Measurements from ENCODE around the gene IQCH.
"Not testable (repeated sequence)": the region's sequence is repeated elsewhere in the genome, so short reads cannot be mapped to it uniquely, and the experiment has no call there.

Gene IQCH

DNA sequence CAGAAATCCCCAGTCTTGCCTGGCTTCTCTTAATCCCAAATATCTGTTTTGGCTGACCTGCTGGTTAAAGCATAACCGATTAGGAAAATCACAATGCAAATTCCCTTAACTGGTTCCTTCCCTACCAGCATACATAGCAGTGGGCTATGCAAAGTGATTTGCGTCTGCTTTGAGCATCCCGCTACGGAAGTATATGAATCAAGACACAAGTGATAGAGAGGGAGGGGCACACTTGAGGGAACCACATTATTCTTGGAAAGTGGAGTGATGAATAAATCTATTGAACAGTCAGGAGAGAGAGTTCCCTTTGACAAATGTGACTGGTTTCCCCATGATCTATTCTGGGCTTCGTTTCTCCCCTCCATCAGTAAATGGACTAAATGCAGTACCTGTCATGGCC, 146.8 kb downstream of the IQCH start:
- DNase-seq: no peak

DNA sequence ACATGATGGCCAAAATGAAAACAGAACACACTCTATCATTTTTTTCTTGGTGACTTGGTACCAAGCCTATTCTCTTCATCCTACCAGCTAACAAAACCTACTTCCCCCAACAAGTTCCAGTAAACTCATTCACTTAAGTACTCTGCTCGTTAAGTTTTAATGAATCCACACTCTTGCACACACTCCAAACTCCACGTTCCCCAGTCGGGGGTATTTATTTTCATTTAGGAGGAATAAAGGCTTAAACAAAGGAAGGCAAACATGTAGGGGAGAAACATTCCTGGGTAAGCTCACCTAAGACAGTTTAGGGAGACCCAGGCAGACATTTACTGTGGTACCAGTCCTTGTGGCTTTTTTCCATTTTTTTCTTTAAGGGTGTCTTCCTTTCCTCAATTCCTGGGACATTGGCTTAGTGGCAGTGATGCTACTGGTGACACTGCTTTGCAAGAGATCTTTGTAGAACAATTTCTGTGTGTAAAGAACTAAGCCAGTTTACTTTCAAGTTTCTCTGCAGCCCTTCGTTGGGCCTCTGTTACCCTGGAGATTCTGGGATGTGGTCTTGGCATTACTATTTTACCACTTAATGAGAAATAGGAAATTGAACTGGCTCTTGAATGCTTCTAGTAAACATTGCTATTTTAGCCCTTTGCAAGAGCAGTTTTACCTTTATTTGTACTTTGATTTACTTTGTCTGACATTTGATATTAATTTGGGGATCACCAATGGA, 149.0 kb downstream of the IQCH start:
- DNase-seq: no peak

DNA sequence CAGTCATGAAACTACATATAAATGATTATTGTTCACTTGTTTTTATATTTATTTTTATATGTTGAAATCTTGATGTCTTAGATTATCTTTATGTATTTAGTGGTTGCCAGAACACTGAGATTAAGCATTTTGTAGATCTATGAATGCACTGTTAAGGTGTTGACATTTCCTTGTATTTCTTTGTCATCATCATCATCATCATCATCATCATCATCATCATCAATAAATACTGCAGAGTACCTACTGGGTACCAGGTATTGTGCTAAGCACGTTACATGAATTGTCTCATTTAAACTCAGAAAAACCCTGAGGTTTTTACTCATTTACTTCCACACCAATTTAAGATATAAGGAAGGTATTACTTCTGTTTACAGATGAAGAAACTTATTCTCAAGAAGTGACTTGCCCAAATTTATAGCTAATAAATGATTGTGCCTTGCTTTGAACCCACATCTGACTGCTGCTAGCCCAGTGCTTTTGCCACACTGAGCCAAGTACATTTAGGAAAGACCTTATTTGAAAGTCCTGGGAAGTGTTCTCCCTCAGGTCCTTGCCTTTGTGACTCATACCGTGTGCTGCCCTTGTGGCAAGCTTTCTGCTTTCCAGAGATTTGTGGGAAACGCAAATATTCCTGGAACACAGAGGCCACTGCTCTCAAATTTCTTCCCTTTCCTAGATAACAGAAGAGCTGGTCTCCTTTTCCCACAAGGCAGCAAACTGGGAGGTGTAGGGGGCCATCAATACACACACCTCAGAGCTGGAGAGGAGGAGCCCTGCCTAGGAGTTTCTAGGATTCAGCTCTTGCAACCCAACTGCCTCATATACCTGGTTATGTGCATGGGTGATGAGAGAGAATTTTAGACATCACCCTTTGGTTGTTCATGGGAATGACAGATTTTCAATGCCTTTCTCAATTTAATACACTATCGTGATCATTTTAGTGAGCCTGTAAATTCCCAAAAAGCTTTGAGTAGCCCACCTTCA, 150.9 kb downstream of the IQCH start:
- DNase-seq: no peak

DNA sequence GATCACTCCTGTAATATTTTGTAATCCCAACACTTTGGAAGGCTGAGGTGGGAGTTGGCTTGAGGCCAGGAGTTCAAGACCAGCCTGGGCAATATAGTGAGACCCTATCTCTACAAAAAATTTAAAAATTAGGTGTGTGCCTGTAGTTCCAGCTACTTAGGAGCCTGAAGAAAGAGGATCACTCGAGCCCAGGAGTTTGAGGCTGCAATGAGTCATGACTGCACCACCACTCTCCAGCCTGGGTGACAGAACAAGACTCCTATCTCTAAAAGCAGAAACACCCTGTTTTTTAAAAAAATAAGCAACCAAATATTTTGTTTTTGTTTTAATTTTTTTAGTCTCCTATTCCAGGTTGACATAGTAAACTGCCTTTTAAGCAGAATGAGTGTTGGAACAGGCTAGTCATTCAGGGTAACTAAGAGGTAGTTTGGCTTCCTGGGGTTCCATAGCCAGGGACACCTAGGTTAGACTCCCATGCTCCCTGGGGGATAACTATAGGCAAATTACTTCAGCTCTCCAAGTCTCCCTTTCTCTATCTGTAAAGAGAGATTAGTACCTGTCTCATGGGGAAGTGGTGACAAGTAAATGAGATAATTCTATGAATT, 151.8 kb downstream of the IQCH start:
- no peak for DNase-seq

DNA sequence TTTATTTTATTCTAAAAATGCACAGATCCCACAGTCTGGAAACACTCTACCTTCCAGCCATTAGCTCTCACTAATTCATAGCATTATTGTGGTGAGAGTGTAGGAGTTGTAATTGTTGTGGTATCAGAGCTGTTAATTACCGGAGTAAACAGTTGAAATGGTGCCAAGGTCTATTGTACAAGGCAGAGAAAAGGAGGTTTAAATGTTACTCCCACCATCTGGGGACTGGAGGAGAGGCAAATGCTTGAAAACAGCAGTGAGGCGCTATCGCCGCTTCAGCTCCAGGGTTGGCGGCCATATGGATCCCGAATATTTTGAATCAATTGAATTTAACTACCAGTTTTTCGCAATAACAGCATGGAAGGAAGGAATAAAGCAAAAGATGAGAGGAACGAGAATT, 153.2 kb downstream of the IQCH start:
- DNase-seq: no peak

DNA sequence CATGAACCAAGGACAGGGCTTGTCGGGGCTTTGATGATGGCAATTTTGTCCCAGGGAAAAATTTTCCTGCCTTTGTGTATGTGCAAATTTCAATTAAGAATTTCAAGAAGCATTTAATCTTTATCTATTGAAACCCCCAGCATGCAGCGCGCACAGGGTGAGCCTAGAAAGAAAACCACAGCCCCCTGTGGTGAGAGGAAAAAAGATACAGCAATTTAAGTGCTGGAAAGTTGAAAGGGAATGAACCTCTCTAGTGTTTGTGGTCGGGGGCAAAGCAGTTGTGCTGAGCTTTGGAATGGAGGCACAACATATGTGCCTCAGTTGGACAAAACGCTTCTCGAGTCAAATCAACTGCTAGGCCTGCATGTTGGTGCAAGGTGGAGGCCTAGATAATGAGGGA, 154.6 kb downstream of the IQCH start:
- DNase-seq: no peak

DNA sequence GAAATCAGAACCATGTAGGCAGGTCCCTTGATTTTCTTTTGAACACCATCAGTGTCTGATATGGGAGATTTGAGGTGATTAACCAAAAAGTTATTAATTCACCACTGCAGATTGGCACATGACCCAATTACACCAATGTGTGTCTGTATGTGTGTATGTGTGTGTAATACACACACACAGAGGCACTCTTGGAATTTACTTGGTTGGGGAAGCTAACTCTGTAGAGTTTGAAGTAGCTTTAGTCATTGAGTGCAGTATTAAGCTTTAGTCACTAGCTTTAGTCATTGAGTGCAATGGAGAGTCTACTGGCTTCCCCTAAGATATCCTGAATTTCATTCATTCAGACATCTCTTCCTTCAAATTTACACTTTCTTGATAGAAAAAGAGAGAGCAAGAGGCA, 156.9 kb downstream of the IQCH start:
- no peak for DNase-seq

DNA sequence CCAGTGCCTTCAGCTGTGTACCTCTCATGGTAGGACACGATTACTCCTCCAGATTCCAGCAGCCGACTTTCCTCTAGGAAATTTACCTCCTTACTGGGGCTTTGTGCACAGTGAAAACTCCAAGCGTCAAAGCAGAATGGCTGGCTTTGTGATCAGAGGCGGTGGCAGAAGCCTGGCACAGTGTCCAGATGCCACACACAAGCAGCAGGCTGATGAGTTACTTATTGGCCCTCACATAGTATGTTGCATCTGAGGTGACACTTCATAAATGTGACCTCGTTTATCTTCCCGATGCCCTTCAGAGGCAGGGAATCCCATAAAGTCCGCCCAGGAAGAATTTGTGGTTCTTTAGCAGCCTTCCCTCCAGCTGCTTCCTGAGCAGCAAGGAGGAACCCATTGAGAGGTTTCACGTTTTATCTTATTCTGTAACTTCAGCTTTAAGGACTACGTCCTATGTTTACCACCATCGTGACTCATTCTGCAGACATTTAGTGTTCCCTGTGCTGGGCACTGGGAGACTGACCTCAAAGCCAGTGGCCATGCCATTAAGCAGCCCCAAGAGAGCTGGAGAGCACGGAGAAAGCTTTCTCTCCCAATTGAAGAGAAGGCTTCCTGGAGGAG, 159.3 kb downstream of the IQCH start:
- no peak for DNase-seq

DNA sequence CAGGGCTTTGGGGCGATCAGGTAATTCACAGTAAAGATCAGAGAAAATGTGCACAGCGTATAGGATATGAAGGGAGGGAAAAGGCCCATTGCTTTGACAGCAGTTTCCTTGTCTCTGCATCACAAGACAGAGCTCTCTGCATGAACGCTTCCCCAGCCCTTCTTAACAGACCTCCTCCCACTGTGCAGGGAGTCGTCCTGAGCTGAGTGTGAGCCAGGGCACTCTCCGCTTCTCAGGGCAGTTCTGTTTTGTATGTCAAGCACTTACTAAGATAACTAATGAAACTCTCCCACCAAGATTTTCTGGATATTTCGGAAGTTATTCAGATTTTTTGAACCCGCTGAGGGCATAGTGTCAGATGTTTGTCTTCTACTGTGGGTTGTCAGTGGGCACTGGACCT, 160.6 kb downstream of the IQCH start:
- DNase-seq: no peak

DNA sequence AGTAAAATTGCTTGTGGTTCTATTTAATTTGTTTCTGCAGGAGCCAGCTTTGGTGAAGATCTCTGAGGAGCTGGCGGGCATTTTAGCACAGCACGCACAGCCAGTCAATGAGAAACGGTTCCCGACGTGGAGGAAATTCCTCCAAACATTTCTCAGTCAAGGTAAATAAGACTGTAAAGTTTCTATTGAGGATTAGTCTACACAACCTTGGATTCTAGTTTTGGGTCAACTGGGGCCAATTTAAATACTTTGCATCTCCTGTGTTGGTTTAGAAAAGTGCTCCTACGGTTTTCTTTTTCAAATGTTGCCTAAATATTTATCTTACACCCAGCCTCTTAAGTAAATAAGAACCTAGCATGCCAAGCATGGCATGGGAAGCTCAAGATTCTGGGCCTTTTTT, 162.3 kb downstream of the IQCH start:
- DNase-seq: no peak

DNA sequence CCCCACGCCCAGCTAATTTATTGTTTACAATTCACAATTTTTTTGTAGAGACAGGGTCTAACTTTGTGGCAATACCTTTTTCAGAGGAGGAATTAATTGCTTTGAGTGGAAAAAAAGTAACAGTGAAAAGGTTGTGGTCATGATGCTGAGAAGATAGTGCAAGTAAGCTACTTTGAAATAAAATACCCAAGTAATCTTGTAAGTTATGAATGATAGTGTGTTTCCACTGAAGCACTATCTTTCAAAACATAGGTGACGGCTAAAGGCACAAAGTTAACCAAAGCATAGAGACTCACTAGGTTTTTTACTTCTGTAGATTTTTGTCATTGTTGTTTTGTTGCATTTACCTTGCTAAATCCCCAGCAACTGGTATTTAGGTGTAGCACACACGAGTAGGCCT, 165.1 kb downstream of the IQCH start:
- no peak for DNase-seq

DNA sequence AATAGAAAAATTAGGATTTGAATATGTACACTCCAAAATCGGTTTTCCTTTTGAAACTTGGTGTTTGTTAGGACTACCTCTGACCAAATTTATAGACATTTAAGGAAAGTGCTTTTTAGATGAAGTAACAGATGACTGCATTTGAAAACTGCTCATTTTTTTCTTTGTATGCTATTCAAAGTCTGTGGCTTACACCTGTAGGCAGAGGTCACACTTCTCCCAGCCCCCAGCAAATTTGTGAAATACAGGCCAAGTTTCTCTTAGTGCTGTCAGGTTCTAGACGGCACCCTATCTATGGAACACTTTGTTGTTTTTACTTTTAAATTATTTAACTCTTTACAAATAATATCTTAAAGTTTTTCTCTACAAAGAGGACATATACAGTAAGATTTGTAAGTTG, 165.6 kb downstream of the IQCH start:
- no peak for DNase-seq

DNA sequence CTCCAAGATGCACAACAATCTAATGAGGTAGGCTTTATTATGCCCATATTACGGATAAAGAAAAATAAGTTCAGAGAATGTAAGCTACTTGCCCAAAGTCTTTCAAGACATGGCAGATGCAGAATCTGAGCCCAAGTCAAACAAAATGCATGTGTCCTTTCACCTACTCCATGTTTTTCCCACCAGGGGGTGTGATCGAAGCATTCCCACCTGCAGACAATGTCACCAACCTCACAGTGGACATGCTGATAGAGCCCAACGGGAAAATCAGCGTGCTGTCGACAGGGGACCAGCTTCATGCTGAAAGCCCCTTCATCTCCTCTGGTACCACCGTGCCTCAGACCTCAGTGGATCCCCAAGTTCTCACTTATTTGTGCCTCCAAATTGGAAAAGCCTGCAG, 166.5 kb downstream of the IQCH start:
- no peak for DNase-seq

DNA sequence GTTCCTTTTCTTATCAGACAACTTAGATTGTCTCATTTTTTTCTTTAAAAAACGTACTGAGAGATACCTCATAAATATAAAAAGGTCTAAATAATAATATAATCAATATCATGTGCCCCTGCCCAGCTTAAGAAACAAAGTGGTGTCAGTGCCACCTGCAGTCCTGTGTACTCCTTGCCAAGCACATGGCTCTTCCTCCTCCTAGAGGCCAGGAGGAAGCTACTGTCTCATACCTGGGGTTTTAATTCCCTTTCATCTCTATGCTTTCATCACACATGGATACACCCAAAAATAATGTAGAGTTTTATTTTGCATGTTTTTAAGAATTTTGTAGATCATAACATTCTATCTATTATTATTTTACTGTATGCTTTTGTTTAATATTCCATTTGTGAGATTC, 167.7 kb downstream of the IQCH start:
- no peak for DNase-seq

DNA sequence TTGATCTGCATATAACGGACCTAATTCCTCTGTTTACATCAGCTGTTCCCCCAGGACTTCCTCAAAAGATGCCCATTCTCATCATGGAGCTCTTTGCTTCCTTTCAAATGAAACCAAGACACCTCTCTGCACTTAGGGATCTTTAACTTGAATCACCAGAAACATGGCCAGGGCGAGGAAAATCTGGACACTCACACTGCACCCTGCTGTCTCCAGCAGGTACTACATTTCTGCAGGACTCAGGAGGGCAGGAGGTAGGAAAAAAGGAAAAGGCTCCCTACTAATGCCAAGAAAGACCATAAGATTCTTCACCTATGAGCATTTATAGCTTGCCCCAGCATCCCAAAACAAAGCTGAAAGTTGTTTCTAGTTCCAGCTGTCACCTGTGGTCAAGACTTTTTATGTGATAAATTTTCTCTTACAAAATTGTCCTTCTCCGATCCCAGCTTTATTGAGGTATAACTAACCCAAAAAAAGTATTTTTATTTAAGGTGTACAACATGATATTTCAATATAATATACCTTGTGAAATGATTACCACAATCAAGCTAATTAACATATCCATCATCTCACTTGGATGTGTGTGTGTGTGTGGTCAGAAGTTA, 179.0 kb downstream of the IQCH start:
- DNase-seq: peak; percentile 11

DNA sequence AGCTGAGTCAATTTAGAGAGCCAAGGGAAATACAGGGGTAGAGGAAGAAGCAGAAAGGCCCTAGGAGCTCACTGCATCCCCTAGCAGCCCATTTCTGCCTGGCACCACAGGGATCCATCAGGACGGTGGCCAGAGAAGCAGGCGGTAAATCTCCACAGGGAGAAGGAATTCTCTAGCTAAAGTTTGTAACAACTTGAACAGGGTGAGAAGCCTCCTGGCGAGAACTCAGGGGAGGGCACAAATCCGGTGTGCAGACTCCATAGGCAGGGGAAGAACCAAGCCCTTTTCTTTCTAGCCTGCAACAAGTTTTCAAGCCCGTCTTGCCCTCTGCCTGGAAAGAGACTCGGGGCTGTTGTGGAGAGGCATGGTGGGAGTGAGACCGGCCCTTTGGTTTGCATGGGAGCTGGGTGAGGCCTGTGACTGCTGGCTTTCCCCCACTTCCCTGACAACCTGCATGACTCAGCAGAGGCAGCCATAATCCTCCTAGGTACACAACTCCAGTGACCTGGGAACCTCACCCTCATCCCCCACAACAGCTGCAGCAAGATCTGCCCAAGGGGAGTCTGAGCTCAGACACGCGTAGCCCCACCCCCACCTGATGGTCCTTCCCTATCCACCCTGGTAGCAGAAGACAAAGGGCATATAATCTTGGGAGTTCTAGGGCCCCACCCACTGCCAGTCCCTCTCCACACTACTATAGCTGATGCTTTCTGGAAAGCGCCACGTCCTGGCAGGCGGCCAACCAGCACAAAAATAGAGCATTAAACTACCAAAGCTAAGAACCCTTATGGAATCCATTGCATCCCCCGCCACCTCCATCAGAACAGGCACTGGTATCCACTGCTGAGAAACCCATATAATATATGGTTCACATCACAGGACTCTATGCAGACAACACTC, 182.0 kb downstream of the IQCH start:
- not testable (repeated sequence) for DNase-seq

DNA sequence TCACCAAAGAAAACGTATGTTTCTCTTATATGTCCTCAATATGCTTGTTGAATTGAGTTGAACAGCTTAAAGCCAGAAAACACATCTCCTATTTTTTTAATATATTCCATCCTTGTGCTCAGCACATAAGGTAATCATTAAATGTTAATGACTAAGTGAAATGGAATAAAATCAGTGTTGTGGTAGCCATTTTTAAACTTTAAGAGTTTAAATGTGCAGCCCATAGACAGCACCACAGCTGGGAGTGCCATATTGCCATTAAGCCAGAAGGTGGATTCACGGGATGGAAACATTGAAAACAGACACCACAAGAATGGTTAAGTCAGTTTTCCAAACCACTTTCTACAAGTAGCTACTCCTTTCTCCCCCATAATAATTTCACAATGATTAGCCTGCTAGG, 189.5 kb downstream of the IQCH start:
- no peak for DNase-seq

DNA sequence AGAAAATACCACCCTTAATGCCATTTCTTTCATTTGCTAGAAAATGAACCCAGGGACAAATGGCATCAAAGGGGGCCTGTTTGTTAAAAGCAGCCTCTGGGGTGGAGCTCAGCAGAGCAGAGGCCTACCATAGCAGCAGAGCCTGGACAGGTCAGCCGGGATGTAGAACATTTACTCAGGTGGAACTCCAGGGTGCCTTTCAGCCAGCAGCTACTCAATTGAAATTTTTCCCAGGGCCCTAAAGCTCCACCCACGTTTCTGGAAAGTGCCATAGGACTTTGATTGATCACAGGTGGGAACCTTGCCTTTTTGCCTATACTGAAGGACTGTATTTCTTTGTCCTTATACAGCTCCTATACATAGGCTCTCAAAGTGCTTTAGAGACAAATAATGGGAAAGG, 191.9 kb downstream of the IQCH start:
- no peak for DNase-seq

DNA sequence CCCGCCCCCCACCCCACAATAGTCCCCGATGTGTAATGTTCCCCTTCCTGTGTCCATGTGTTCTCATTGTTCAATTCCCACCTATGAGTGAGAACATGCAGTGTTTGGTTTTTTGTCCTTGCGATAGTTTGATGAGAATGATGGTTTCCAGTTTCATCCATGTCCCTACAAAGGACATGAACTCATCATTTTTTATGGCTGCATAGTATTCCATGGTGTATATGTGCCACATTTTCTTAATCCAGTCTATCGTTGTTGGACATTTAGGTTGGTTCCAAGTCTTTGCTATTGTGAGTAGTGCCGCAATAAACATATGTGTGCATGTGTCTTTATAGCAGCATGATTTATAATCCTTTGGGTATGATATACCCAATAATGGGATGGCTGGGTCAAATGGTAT, 193.8 kb downstream of the IQCH start:
- not testable (repeated sequence) for DNase-seq

DNA sequence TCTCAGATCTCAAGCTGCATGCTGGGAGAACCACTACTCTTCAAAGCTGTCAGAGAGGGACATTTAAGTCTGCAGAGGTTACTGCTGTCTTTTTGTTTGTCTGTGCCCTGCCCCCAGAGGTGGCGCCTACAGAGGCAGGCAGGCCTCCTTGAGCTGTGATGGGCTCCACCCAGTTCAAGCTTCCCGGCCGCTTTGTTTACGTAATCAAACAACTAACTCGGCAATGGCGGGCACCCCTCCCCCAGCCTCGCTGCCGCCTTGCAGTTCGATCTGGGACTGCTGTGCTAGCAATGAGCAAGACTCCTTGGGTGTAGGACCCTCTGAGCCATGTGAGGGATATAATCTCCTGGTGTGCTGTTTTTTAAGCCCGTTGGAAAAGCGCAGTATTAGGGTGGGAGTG, 199.1 kb downstream of the IQCH start:
- not testable (repeated sequence) for DNase-seq

DNA sequence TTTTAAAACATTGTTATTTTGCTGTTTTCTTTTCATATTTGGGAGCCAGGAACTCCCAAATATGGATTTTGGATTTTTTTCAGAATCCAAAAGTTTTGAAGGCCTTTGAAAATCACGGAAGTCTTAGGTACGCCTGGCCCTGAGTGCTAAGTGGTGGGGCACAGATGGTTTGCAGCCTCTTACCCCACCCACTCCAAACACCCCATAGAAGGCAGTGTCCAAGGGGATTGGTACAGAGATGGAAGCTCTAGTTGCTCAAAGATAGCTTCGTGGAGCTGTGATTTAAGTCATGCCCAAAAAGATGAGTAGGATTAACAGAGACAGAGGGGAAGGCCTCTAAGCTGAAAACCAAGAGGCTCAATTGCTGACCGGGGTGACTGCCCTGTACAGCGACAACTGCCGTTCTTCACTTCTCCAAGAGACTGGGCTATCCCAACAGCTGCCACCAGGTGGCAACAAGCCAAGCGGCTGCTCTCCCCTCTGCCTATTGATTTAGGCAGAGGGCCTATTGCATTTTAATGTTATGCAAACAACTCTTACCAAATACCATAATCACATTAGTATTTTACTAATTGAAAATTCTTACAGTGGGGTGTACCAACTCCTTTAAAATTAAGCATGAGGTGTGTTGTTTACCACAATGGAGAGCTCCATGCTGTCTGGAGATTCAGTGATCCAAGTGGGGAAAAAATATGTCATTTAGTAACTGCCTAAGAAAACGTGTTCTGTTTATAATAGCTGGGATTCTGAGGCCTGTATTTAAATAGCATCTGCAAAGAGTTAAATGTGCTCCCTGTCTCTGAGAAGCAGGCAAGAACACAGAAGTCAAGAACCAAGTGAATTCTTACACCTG, 202.3 kb downstream of the IQCH start:
- DNase-seq: peak; percentile 85

All from activated CD4-positive, alpha-beta T cell treated with anti-CD3 and anti-CD28 coated beads, Interleukin-2, amount 50 U/mL, for 1 hour (primary cell).